Thoracic aorta (tissue), 2 donors: ENCODE results near the gene METTL23. TPM values are rescaled to one million over a fixed set of nuclear protein-coding genes. Genes with fewer than 3 reads are reported as not detected.
A peak's percentile ranks its signal among the peaks of the same experiment; 100 is the strongest.

Experiments
- ATAC-seq: fragments of 150-250 bp; one replicate; pipeline ENCODE4 v1.8.0; 2017; ENCODE audit warnings: low read depth; ENCODE audit not compliant: insufficient number of reproducible peaks, low FRiP score
- DNase-seq: peaks from one replicate; pipeline ENCODE4 v3.0.0-alpha.2; 2020; ENCODE audit warnings: low spot score
- H3K27ac ChIP-seq, 2 donors: fragments of 200-600 bp; sonication (generic); 1 replicate in 1 of 2; 2 replicates in 1 of 2; pipeline ENCODE4 v1.5.1; 2016; ENCODE audit warnings: mild to moderate bottlenecking in 2 of 2, moderate library complexity in 2 of 2
- H3K27me3 ChIP-seq: fragments of 200-600 bp; sonication (generic); replicated peaks from 2 replicates; pipeline ENCODE4 v1.6.0; 2016; ENCODE audit warnings: mild to moderate bottlenecking; ENCODE audit not compliant: insufficient read depth
- H3K36me3 ChIP-seq: fragments of 200-600 bp; sonication (generic); one replicate; pipeline ENCODE4 v1.5.1; 2016
- H3K4me1 ChIP-seq, 2 donors: fragments of 200-600 bp; sonication (generic); 1 replicate in 1 of 2; 2 replicates in 1 of 2; pipeline versions ENCODE4 v1.5.1 to v1.6.0; 2016; ENCODE audit warnings: low read depth in 2 of 2, mild to moderate bottlenecking in 1 of 2; ENCODE audit not compliant: control insufficient read depth in 1 of 2
- H3K4me3 ChIP-seq: fragments of 200-600 bp; sonication (generic); 2 replicates; pipeline ENCODE4 v1.5.1; 2016; ENCODE audit warnings: mild to moderate bottlenecking
- H3K9me3 ChIP-seq: fragments of 200-600 bp; sonication (generic); 2 replicates; pipeline ENCODE4 v1.5.1; 2016
- total RNA-seq, 2 donors: library from RNA; depleted of rRNA; stranded (reverse); fragments of >200 nt; gene quantifications; one replicate each; pipeline versions ENCODE4 v1.1.0 to v1.2.3, GENCODE V29; 2016
- TF ChIP-seq, protein P1 (sequence below): fragments of 200-600 bp; sonication (generic); IDR thresholded peaks from one replicate; pipeline ENCODE4 v1.5.1; 2019; ENCODE audit warnings: antibody characterized with exemption

METTL23 gene
- total RNA-seq, 2 donors from 2014 or later, result 12.1 to 42.5 TPM

DNA sequence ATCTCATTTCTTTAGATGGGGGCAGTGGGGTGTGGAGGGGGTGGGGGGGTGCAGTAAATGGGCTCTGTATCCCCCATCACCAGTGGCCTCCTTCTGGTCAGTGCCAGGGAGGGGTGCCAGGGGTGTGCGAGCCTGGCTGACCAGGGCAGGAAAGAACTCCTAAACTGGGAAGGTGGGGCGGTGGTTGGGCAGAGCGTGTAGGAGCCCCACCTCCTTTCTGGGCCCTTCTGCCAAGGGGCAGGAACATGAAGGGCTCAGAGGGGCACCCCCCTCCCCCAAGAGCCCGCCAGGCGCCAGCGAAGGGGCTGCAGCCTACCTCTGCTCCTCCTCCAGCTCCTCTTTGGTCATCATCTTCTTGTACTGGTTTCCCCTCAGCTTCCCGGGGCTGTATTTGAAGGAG lies 41.9 kb upstream of the METTL23 start:
- DNase-seq (no peak), ATAC-seq (no peak)
- Histone ChIP-seq H3K4me1 (peaks cover 28 to 43% of the 10 kb centered on the region in 2 donors), H3K27ac (no peak overlapping the region), H3K36me3 (peaks cover 35% of the 10 kb centered on the region), H3K27me3 (no peaks in the 10 kb centered on the region), H3K4me3 (no peak overlapping the region), H3K9me3 (no peaks in the 10 kb centered on the region)
- TF ChIP-seq, protein P1, sequence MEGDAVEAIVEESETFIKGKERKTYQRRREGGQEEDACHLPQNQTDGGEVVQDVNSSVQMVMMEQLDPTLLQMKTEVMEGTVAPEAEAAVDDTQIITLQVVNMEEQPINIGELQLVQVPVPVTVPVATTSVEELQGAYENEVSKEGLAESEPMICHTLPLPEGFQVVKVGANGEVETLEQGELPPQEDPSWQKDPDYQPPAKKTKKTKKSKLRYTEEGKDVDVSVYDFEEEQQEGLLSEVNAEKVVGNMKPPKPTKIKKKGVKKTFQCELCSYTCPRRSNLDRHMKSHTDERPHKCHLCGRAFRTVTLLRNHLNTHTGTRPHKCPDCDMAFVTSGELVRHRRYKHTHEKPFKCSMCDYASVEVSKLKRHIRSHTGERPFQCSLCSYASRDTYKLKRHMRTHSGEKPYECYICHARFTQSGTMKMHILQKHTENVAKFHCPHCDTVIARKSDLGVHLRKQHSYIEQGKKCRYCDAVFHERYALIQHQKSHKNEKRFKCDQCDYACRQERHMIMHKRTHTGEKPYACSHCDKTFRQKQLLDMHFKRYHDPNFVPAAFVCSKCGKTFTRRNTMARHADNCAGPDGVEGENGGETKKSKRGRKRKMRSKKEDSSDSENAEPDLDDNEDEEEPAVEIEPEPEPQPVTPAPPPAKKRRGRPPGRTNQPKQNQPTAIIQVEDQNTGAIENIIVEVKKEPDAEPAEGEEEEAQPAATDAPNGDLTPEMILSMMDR, result no peak

DNA sequence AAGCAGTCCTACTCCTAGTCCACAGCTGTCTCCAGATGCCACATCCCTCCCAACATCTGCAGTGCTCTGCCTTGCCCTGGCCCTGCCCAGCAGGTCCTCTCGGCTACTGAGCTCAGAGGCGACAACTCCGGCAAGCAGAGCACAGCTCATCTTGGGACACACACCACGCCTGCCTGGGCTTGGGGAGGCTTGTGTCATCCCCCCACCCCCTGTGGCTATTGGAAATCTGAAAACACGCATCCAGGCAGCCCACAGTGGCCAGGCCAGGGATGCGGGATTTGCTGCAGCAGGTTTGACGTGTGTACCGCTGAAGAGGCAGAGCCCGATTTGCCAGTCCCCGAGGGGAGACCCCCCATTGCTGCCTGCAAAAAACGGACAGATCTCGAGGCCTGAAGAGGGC lies 41.3 kb upstream of the METTL23 start:
- no peaks in the 10 kb centered on the region for H3K9me3 ChIP-seq
- TF ChIP-seq, protein P1, result no peak
- H3K27me3 ChIP-seq, result no peaks in the 10 kb centered on the region
- H3K4me3 ChIP-seq, result no peak overlapping the region
- DNase-seq (no peak), ATAC-seq (no peak)
- H3K27ac ChIP-seq, result peak overlapping the region in 1 of 2 donors; percentile 93
- peaks cover 28 to 46% of the 10 kb centered on the region in 2 donors for H3K4me1 ChIP-seq
- H3K36me3 ChIP-seq, result peaks cover 35% of the 10 kb centered on the region

DNA sequence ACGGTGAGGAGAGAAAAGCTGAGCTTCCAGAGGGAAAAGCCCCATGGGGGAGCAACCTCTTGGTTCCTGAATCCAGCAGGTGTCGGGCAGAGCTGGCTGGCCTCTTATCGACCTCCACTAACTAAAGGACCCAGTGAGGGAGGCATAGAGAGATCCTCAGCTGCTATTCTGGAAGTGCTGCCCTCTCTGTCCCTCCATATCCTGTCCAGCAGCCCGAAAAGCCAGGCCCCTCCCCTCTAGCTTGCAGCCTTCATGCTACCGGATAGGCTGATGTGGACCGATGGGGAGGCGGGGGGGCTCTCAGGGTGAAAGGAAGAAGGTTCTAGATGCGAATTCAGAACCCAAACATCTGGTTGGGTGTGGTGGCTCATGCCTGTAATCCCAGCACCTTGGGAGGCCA lies 40.8 kb upstream of the METTL23 start:
- H3K27me3 ChIP-seq, result no peaks in the 10 kb centered on the region
- H3K36me3 ChIP-seq, result peaks cover 30% of the 10 kb centered on the region
- no peak for DNase-seq
- peak overlapping the region; percentile 93 to 95 for H3K27ac ChIP-seq
- no peaks in the 10 kb centered on the region for H3K9me3 ChIP-seq
- TF ChIP-seq, protein P1, result no peak
- H3K4me1 ChIP-seq, result peaks cover 28 to 46% of the 10 kb centered on the region in 2 donors
- H3K4me3 ChIP-seq, result no peak overlapping the region
- no peak for ATAC-seq

DNA sequence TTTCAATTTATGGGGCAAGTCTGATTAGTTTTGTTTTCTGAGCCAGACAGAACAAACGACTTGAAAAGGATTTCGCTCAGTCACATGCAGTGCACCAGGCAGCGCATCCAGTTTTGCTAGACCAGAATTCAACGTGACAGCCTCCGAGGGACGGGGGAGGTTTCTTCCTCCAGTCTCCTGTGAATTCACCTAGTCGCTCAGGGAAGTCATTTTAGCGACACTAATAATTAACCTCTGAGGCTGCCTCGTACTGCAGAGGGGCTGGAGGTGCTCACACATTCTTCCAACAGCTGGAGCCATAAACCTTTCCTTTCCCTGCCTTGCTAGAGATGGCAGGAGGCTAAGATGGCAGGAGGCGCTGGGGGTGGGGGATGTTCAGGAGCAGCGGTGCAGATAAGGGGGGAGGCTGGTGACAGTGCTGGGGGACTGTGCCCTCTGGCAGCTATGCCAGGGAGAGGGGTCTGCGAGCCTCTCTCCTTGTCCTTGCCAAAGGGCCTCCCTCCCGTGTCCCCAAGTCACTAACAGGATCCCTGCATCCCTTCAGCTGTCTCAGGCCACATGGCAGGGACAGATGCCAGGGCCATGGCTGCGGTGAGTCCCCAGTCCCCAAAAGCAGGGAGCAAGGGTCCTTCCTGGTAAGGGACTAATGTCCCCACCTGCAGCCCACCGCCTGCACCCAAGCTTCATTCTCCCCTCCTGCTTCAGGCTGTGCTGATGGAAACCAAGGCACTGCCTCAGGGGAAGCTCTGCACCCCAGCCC lies 39.9 kb upstream of the METTL23 start:
- peaks cover 28 to 48% of the 10 kb centered on the region in 2 donors for H3K4me1 ChIP-seq
- TF ChIP-seq, protein P1, result no peak
- no peak for ATAC-seq
- H3K27ac ChIP-seq, result peak overlapping the region; percentile 93 to 95
- peak overlapping the region; percentile 56 for H3K4me3 ChIP-seq
- H3K36me3 ChIP-seq, result peaks cover 30% of the 10 kb centered on the region
- no peak for DNase-seq
- H3K9me3 ChIP-seq, result no peaks in the 10 kb centered on the region
- H3K27me3 ChIP-seq, result no peaks in the 10 kb centered on the region

DNA sequence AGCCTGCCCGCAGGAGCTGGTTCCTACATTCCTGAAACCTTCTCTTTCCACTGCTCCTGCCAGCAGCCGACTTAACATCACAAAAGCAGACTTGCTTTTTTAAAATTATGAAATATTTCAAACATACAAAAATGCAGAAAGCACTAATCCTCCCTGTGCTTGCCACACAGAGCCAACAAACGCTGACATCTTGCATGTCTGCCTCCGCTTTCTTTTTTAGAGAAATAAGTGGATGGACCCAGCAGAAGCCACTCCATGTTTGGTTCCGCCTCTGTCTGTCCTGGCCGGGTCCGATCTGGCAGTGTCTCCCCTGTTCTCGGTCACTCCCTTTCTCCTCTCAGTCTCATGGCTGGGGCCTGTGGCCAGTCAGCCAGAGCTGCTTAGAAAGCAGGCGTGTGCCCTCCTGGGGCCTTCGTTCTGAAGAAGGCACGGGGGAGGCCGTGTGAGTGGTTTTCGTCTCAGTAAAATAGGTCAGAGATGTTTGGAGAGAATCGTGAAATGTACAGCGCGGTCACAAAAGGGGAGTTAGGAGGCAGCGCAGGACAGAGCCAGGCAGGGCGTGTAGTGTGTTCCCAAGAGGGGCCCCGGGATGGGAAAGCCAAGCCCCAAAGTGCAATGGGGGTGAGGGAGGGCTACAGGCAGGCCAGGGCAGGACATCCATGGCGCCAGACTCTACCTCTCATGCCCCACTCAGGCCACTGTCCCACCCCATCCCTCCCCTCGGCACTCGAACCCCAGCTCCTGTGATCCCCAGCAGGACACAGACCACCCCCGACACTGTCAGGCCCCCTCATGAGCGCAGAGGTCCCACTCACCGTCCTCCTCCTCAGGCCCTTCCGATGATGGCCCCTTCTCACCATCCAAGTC lies 39.1 kb upstream of the METTL23 start:
- H3K27ac ChIP-seq, result peak overlapping the region; percentile 93 to 95
- peaks cover 28% of the 10 kb centered on the region for H3K36me3 ChIP-seq
- H3K4me1 ChIP-seq, result peaks cover 28 to 48% of the 10 kb centered on the region in 2 donors
- no peaks in the 10 kb centered on the region for H3K9me3 ChIP-seq
- TF ChIP-seq, protein P1, result no peak
- DNase-seq (no peak), ATAC-seq (no peak)
- H3K4me3 ChIP-seq, result peak overlapping the region; percentile 56
- H3K27me3 ChIP-seq, result no peaks in the 10 kb centered on the region
